GM19372 (cell line): ENCODE results near the gene SH3PXD2A.

Source experiments
- ATAC-seq: cut with Tn5 transposase; IDR thresholded peaks from one replicate; pipeline ENCODE4 v1.9.1; 2021; ENCODE audit warnings: mild to moderate bottlenecking, low read depth, moderate library complexity; ENCODE audit not compliant: unreplicated experiment

Gene SH3PXD2A

GRCh38 chr10:103575416-103576075 is 279.8 kb downstream of the SH3PXD2A start:
- ATAC-seq: no peak

- ATAC-seq: no peak
These were observed 281.0 kb downstream of the SH3PXD2A start for GRCh38 chr10:103574097-103575061.

- ATAC-seq: no peak
These were observed 282.2 kb downstream of the SH3PXD2A start for GRCh38 chr10:103573205-103573487.

- no peak for ATAC-seq
These were observed 282.8 kb downstream of the SH3PXD2A start for GRCh38 chr10:103572347-103573204.

GRCh38 chr10:103571656-103571975 is 283.8 kb downstream of the SH3PXD2A start:
- ATAC-seq: no peak

- no peak for ATAC-seq
These were observed 284.3 kb downstream of the SH3PXD2A start for GRCh38 chr10:103570844-103571655.

- no peak for ATAC-seq
These were observed 285.5 kb downstream of the SH3PXD2A start for GRCh38 chr10:103569896-103570295.

GRCh38 chr10:103568505-103568904 is 286.9 kb downstream of the SH3PXD2A start:
- ATAC-seq: no peak

GRCh38 chr10:103566536-103566935 is 288.8 kb downstream of the SH3PXD2A start:
- no peak for ATAC-seq

- no peak for ATAC-seq
These were observed 290.4 kb downstream of the SH3PXD2A start for GRCh38 chr10:103564776-103565520.

- no peak for ATAC-seq
These were observed 291.3 kb downstream of the SH3PXD2A start for GRCh38 chr10:103564116-103564501.

- no peak for ATAC-seq
These were observed 291.9 kb downstream of the SH3PXD2A start for GRCh38 chr10:103563231-103564115.

GRCh38 chr10:103562383-103562782 is 293.0 kb downstream of the SH3PXD2A start:
- ATAC-seq: no peak

GRCh38 chr10:103560886-103561285 is 294.5 kb downstream of the SH3PXD2A start:
- ATAC-seq: no peak

- no peak for ATAC-seq
These were observed 295.6 kb downstream of the SH3PXD2A start for GRCh38 chr10:103559776-103560175.

GRCh38 chr10:103558911-103559310 is 296.5 kb downstream of the SH3PXD2A start:
- ATAC-seq: no peak

GRCh38 chr10:103557455-103557854 is 297.9 kb downstream of the SH3PXD2A start:
- no peak for ATAC-seq

- ATAC-seq: no peak
These were observed 298.9 kb downstream of the SH3PXD2A start for GRCh38 chr10:103556383-103557007.
